H1 (cell line): Measurements from ENCODE around the gene RPGR. TPM values are rescaled to one million over a fixed set of nuclear protein-coding genes. Genes with fewer than 3 reads are reported as not detected.

Experiments used
- ASH2L ChIP-seq: fragments of 200-600, 300-600 bp; sonication (generic); IDR thresholded peaks from one replicate; pipeline ENCODE4 v1.7.1; 2017; ENCODE audit warnings: low read length
- EGR1 ChIP-seq: IDR thresholded peaks from 2 replicates; pipeline ENCODE4 v1.6.1; 2011; ENCODE audit warnings: low read depth, low read length, borderline replicate concordance
- FOSL1 ChIP-seq: IDR thresholded peaks from 2 replicates; pipeline ENCODE4 v1.6.1; 2011; ENCODE audit warnings: mild to moderate bottlenecking, low read depth, low read length, moderate library complexity; ENCODE audit not compliant: insufficient read depth
- KDM4A ChIP-seq: IDR thresholded peaks from one replicate; pipeline ENCODE4 v1.7.1; 2012; ENCODE audit warnings: low read depth, mild to moderate bottlenecking, moderate library complexity, low read length, inconsistent platforms; ENCODE audit not compliant: severe bottlenecking
- POLR2AphosphoS5 ChIP-seq: IDR thresholded peaks from 2 replicates; pipeline ENCODE4 v1.6.1; 2011; ENCODE audit warnings: low read depth, low read length
- POU5F1 ChIP-seq: IDR thresholded peaks from 2 replicates; pipeline ENCODE4 v1.6.1; 2011; ENCODE audit warnings: low read depth, mild to moderate bottlenecking, low read length, moderate library complexity
- RFX5 ChIP-seq: IDR thresholded peaks from 2 replicates; pipeline ENCODE4 v1.6.1; 2011; ENCODE audit warnings: low read depth, low read length, improper control_type of control experiment, borderline replicate concordance
- RNF2 ChIP-seq: fragments of 200-900, 300-1000 bp; sonication (generic); IDR thresholded peaks from 2 replicates; pipeline ENCODE4 v1.7.1; 2016; ENCODE audit warnings: borderline replicate concordance, low read depth, mild to moderate bottlenecking, antibody characterized with exemption, low read length; ENCODE audit not compliant: poor library complexity, severe bottlenecking; ENCODE audit errors: missing control alignments
- SAP30 ChIP-seq: fragments of 300-600 bp; sonication (generic); IDR thresholded peaks from 2 replicates; pipeline ENCODE4 v1.7.1; 2012; ENCODE audit warnings: low read length, moderate library complexity, mild to moderate bottlenecking, inconsistent platforms; ENCODE audit not compliant: insufficient read depth, insufficient replicate concordance
- SIN3A ChIP-seq, 2 experiments: IDR thresholded peaks in 1 of 2; conservative IDR thresholded peaks in 1 of 2; 2 replicates each; pipeline ENCODE4 v1.6.1; 2011 to 2012; ENCODE audit warnings: low read length in 2 of 2, improper control_type of control experiment in 1 of 2, low read depth in 1 of 2, mild to moderate bottlenecking in 1 of 2
- SIRT6 ChIP-seq: IDR thresholded peaks from one replicate; pipeline ENCODE4 v1.7.1; 2012; ENCODE audit warnings: low read length, inconsistent platforms
- TAF7 ChIP-seq: optimal IDR thresholded peaks from 2 replicates; pipeline ENCODE3; 2011; ENCODE audit warnings: low read depth, mild to moderate bottlenecking, inconsistent platforms, low read length, moderate library complexity, borderline replicate concordance
- polyA plus RNA-seq, 7 experiments: library from polyadenylated mRNA; depleted of rRNA in 3 of 7; stranded (reverse) in 5 of 7; unstranded in 2 of 7; fragments of >200 nt in 5 of 7; fragments of 200-250 nt in 2 of 7; gene quantifications; 1 replicate in 5 of 7; 2 replicates in 1 of 7; 4 replicates in 1 of 7; pipeline versions ENCODE4 v1.2.1 to v1.2.3, GENCODE V29; 2011 to 2013; ENCODE audit warnings: missing spikeins in 2 of 7, mixed read lengths in 2 of 7
- total RNA-seq: library from RNA; stranded (reverse); fragmentation: NEBNext Ultra II Directional; extraction: Animal tissue kit (Norgen Biotek cat#: 25700); gene quantifications from 2 replicates; pipeline ENCODE4 v1.2.1, GENCODE V29; 2021

Gene RPGR
- total and polyA plus RNA-seq, 2 of the 8 experiments (the other 6 are each of a cell fraction or from before 2014, with no cell fraction given): 1.6 to 10.0 TPM

- TF ChIP-seq RFX5 (no peak), EGR1 (no peak), POLR2AphosphoS5 (no peak; the same call in 1 of the 2 replicates), TAF7 (no peak), SIRT6 (no peak), SIN3A (conservative IDR thresholded peaks at IDR 0.05 in 1 of 2, IDR thresholded peaks at IDR 0.05 in 1 of 2; ENCODE audit: low read depth in 1 of 2, low read length in 2 of 2) (no peak; a peak in 1 of 4 replicates), KDM4A (peak; percentile 41), POU5F1 (no peak), ASH2L (peak; percentile 80), SAP30 (no peak), FOSL1 (no peak), RNF2 (no peak)
Measured at GRCh38 chrX:38327007-38327774, at the start of gene RPGR (continued).
